Erythroblast (primary cell): Measurements from ENCODE around the gene RFX6.

ENCODE experiments used
- GATA1 ChIP-seq: IDR thresholded peaks from 2 replicates; pipeline ENCODE4 v1.6.1; 2011; ENCODE audit warnings: low read depth, mild to moderate bottlenecking, control low read depth, low read length, moderate library complexity
- POLR2A ChIP-seq: IDR thresholded peaks from 2 replicates; pipeline ENCODE4 v1.6.1; 2011; ENCODE audit warnings: mild to moderate bottlenecking, low read length

- TF ChIP-seq POLR2A (no peak), GATA1 (no peak)
Measured at GRCh38 chr6:116827561-116828240, 49.3 kb upstream of the RFX6 start.
